Neural cell (in vitro differentiated cells): ENCODE measurements around the gene GSG1L.

Experiments
- CTCF ChIP-seq: fragments of 450-650 bp; IDR thresholded peaks from 2 replicates; pipeline ENCODE4 v1.5.1; 2014; ENCODE audit warnings: antibody characterized with exemption, mild to moderate bottlenecking, moderate library complexity; ENCODE audit not compliant: poor library complexity, severe bottlenecking
- EP300 ChIP-seq: fragments of 450-650 bp; conservative IDR thresholded peaks from 2 replicates; pipeline ENCODE4 v1.6.1; 2014; ENCODE audit warnings: antibody characterized with exemption, mild to moderate bottlenecking, moderate library complexity; ENCODE audit not compliant: poor library complexity, severe bottlenecking
- EZH2 ChIP-seq: fragments of 200-600, 300-800 bp; shearing (Covaris generic), sonication (generic); IDR thresholded peaks from 2 replicates; pipeline ENCODE4 v1.6.1; 2014; ENCODE audit warnings: antibody characterized with exemption, low read length, borderline replicate concordance, mild to moderate bottlenecking; ENCODE audit not compliant: insufficient read depth, poor library complexity, severe bottlenecking
- MXI1 ChIP-seq: fragments of 450-650 bp; conservative IDR thresholded peaks from 2 replicates; pipeline ENCODE4 v1.6.1; 2014; ENCODE audit warnings: antibody characterized with exemption, mild to moderate bottlenecking; ENCODE audit not compliant: poor library complexity, severe bottlenecking
- POLR2AphosphoS5 ChIP-seq: IDR thresholded peaks from 2 replicates; pipeline ENCODE4 v1.6.1; 2012
- RAD21 ChIP-seq: fragments of 450-650 bp; conservative IDR thresholded peaks from 2 replicates; pipeline ENCODE4 v1.6.1; 2014; ENCODE audit warnings: antibody characterized with exemption, mild to moderate bottlenecking, moderate library complexity
- SMC3 ChIP-seq: fragments of 450-650 bp; conservative IDR thresholded peaks from 2 replicates; pipeline ENCODE4 v1.6.1; 2014; ENCODE audit warnings: antibody characterized with exemption, mild to moderate bottlenecking, moderate library complexity; ENCODE audit not compliant: poor library complexity
- TAF1 ChIP-seq: IDR thresholded peaks from 2 replicates; pipeline ENCODE4 v1.6.1; 2012; ENCODE audit warnings: low read depth
- TF ChIP-seq, protein P1 (sequence below): IDR thresholded peaks from 2 replicates; pipeline ENCODE4 v1.6.1; 2012; ENCODE audit warnings: borderline replicate concordance

DNA sequence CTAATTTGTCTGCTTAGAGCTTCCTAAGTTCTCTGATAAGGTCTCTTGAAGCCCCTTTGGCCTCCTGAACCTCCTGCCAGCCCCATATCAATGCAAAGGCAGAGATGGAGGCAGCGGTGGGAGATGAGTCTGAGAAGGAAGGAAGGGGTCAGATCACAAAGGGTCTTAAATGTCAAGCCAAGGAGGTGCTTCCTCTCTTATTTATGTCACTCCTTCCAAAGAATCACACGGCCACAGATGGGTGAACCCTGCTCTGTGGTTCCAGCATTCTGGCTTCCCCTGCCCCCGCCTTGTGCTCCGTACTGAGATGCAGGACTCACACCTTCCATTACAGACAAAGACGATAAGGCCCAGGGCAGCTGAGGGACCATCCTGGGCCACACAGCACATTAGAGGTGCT is 96.3 kb downstream of the GSG1L start:
- TF ChIP-seq POLR2AphosphoS5 (no peak), CTCF (no peak), TAF1 (no peak), RAD21 (no peak), EP300 (no peak), MXI1 (no peak), EZH2 (no peak), SMC3 (no peak)
- TF ChIP-seq, protein P1, sequence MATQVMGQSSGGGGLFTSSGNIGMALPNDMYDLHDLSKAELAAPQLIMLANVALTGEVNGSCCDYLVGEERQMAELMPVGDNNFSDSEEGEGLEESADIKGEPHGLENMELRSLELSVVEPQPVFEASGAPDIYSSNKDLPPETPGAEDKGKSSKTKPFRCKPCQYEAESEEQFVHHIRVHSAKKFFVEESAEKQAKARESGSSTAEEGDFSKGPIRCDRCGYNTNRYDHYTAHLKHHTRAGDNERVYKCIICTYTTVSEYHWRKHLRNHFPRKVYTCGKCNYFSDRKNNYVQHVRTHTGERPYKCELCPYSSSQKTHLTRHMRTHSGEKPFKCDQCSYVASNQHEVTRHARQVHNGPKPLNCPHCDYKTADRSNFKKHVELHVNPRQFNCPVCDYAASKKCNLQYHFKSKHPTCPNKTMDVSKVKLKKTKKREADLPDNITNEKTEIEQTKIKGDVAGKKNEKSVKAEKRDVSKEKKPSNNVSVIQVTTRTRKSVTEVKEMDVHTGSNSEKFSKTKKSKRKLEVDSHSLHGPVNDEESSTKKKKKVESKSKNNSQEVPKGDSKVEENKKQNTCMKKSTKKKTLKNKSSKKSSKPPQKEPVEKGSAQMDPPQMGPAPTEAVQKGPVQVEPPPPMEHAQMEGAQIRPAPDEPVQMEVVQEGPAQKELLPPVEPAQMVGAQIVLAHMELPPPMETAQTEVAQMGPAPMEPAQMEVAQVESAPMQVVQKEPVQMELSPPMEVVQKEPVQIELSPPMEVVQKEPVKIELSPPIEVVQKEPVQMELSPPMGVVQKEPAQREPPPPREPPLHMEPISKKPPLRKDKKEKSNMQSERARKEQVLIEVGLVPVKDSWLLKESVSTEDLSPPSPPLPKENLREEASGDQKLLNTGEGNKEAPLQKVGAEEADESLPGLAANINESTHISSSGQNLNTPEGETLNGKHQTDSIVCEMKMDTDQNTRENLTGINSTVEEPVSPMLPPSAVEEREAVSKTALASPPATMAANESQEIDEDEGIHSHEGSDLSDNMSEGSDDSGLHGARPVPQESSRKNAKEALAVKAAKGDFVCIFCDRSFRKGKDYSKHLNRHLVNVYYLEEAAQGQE: no peak
